Hepatocyte (in vitro differentiated cells): ENCODE measurements around the gene CDH12.

Source experiments
- CTCF ChIP-seq: fragments of 200-600 bp; sonication (generic); IDR thresholded peaks from 2 replicates; pipeline ENCODE4 v1.5.1; 2016; ENCODE audit warnings: antibody characterized with exemption, mild to moderate bottlenecking; ENCODE audit not compliant: poor library complexity
- EZH2 ChIP-seq: fragments of 200-600 bp; sonication (generic); IDR thresholded peaks from 2 replicates; pipeline ENCODE4 v1.6.1; 2016; ENCODE audit warnings: antibody characterized with exemption, mild to moderate bottlenecking, borderline replicate concordance

GRCh38 chr5:21844960-21845359 lies 1008.2 kb downstream of the CDH12 start:
- no peak for TF ChIP-seq CTCF
- no peak for TF ChIP-seq EZH2
